ENCODE data around the gene GRPR. TPM values are rescaled to one million over a fixed set of nuclear protein-coding genes. Genes with fewer than 3 reads are reported as not detected.

The GRPR gene
- total and polyA plus RNA-seq, 2 donors (not counting 1 experiment from before 2014, with no cell fraction given): 0.33 to 4.1 TPM

GRCh38 chrX:16087076-16087475, 36.3 kb upstream of the GRPR start:
- H3K4me2 ChIP-seq (ENCODE audit: extremely low read depth, insufficient read depth, low read length): no peak overlapping the region
- no peaks in the 10 kb centered on the region for H3K27me3 ChIP-seq (ENCODE audit: control insufficient read depth, insufficient read depth, low read length)
- no peaks in the 10 kb centered on the region for H3K79me2 ChIP-seq (ENCODE audit: control insufficient read depth, insufficient read depth, low read length)
- no peak overlapping the region for H3K4me3 ChIP-seq (replicated peaks in 1 of 4; ENCODE audit: control extremely low read depth in 1 of 4, insufficient read depth in 1 of 4, low read depth in 3 of 4, low read length in 4 of 4)
- no peaks in the 10 kb centered on the region for H3K4me1 ChIP-seq (ENCODE audit: control insufficient read depth, extremely low read depth, insufficient read depth, low read length)
- no peaks in the 10 kb centered on the region for H3K36me3 ChIP-seq (ENCODE audit: control insufficient read depth, insufficient read depth, low read length)
- no peaks in the 10 kb centered on the region for H3K9me3 ChIP-seq (ENCODE audit: control insufficient read depth, insufficient read depth, low read depth, low read length)
- no peaks in the 10 kb centered on the region for H4K20me1 ChIP-seq (ENCODE audit: control insufficient read depth, extremely low read depth, insufficient read depth, low read length)
- peak in 1 of 2 donors; percentile 3 for DNase-seq (ENCODE audit: low read depth in 2 of 2)
- H2AFZ ChIP-seq (ENCODE audit: low read length): no peak overlapping the region
- TF ChIP-seq CTCF (conservative IDR thresholded peaks at IDR 0.05 in 1 of 2, IDR thresholded peaks at IDR 0.05 in 1 of 2; ENCODE audit: low read depth in 1 of 2, low read length in 2 of 2) (no peak), EZH2 (IDR thresholded peaks at IDR 0.05; ENCODE audit: low read length, missing control alignments) (no peak)
- no peak overlapping the region for H3K9ac ChIP-seq (ENCODE audit: insufficient read depth, low read length)
- H3K27ac ChIP-seq (ENCODE audit: insufficient read depth, low read length): no peak overlapping the region

DNA sequence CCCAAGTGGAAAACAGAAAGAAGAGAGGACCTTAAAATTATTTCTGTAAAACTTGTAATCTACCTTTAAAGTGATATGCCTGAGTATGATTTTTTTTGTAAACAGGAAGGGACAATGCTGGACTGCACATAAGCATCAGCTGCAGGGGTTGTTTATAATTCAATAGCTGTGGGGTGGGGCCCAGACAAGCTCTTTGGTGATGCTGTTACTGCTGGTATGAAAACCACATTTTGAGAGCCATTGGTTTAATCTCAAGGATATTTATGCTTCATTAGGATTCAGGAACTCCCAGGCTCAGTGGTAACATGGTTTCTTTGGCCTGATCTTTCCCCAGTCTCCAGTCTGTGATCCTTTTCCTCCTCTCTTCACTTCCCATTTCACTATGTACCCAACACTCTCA, 34.3 kb upstream of the GRPR start:
- Histone ChIP-seq H3K4me3 (replicated peaks in 1 of 4; ENCODE audit: control extremely low read depth in 1 of 4, insufficient read depth in 1 of 4, low read depth in 3 of 4, low read length in 4 of 4) (no peak overlapping the region), H3K9me3 (ENCODE audit: control insufficient read depth, insufficient read depth, low read depth, low read length) (no peaks in the 10 kb centered on the region), H3K36me3 (ENCODE audit: control insufficient read depth, insufficient read depth, low read length) (no peaks in the 10 kb centered on the region), H3K27ac (ENCODE audit: insufficient read depth, low read length) (no peak overlapping the region), H3K4me2 (ENCODE audit: extremely low read depth, insufficient read depth, low read length) (no peak overlapping the region), H4K20me1 (ENCODE audit: control insufficient read depth, extremely low read depth, insufficient read depth, low read length) (no peaks in the 10 kb centered on the region), H3K4me1 (ENCODE audit: control insufficient read depth, extremely low read depth, insufficient read depth, low read length) (no peaks in the 10 kb centered on the region), H3K79me2 (ENCODE audit: control insufficient read depth, insufficient read depth, low read length) (no peaks in the 10 kb centered on the region), H3K9ac (ENCODE audit: insufficient read depth, low read length) (no peak overlapping the region), H2AFZ (ENCODE audit: low read length) (no peak overlapping the region), H3K27me3 (ENCODE audit: control insufficient read depth, insufficient read depth, low read length) (no peaks in the 10 kb centered on the region)
- TF ChIP-seq CTCF (conservative IDR thresholded peaks at IDR 0.05 in 1 of 2, IDR thresholded peaks at IDR 0.05 in 1 of 2; ENCODE audit: low read depth in 1 of 2, low read length in 2 of 2) (no peak), EZH2 (IDR thresholded peaks at IDR 0.05; ENCODE audit: low read length, missing control alignments) (no peak)
- DNase-seq (ENCODE audit: low read depth in 2 of 2): peak in 1 of 2 donors; percentile 27

- Histone ChIP-seq H3K9me3 (ENCODE audit: control insufficient read depth, insufficient read depth, low read depth, low read length) (no peaks in the 10 kb centered on the region), H3K4me1 (ENCODE audit: control insufficient read depth, extremely low read depth, insufficient read depth, low read length) (no peaks in the 10 kb centered on the region), H3K27ac (ENCODE audit: insufficient read depth, low read length) (no peak overlapping the region), H4K20me1 (ENCODE audit: control insufficient read depth, extremely low read depth, insufficient read depth, low read length) (no peaks in the 10 kb centered on the region), H2AFZ (ENCODE audit: low read length) (no peak overlapping the region), H3K79me2 (ENCODE audit: control insufficient read depth, insufficient read depth, low read length) (no peaks in the 10 kb centered on the region), H3K27me3 (ENCODE audit: control insufficient read depth, insufficient read depth, low read length) (no peaks in the 10 kb centered on the region), H3K4me2 (ENCODE audit: extremely low read depth, insufficient read depth, low read length) (no peak overlapping the region), H3K36me3 (ENCODE audit: control insufficient read depth, insufficient read depth, low read length) (no peaks in the 10 kb centered on the region), H3K4me3 (replicated peaks in 1 of 4; ENCODE audit: control extremely low read depth in 1 of 4, insufficient read depth in 1 of 4, low read depth in 3 of 4, low read length in 4 of 4) (no peak overlapping the region), H3K9ac (ENCODE audit: insufficient read depth, low read length) (no peak overlapping the region)
- TF ChIP-seq CTCF (conservative IDR thresholded peaks at IDR 0.05 in 1 of 2, IDR thresholded peaks at IDR 0.05 in 1 of 2; ENCODE audit: low read depth in 1 of 2, low read length in 2 of 2): no peak
- no peak for TF ChIP-seq EZH2 (IDR thresholded peaks at IDR 0.05; ENCODE audit: low read length, missing control alignments)
- DNase-seq (ENCODE audit: low read depth in 2 of 2): no peak
These were observed 27.2 kb upstream of the GRPR start for GRCh38 chrX:16096141-16096540.
